GM19238 (cell line): ENCODE measurements around the gene ASIC1.

Source experiments
- DNase-seq: peaks from one replicate; pipeline ENCODE4 v3.0.0; 2011; ENCODE audit warnings: low spot score; ENCODE audit not compliant: insufficient read length

Gene ASIC1

DNA sequence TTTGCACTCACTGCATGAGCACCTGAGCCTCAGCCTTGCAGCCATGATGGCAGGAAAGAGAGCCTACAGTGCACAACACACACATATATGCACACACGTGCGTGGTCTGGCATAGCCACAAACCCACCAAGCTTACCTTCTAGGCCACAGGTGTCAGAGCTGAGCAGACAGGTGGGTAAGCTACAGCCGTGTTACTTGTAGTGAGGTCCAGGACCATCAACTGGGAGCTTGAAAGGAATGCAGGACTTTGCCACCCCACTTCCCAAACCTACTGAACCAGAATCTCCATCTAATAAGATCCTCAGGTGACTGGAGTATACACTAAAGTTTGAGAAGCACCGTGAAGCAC is 2.7 kb downstream of the ASIC1 start:
- DNase-seq = no peak

DNA sequence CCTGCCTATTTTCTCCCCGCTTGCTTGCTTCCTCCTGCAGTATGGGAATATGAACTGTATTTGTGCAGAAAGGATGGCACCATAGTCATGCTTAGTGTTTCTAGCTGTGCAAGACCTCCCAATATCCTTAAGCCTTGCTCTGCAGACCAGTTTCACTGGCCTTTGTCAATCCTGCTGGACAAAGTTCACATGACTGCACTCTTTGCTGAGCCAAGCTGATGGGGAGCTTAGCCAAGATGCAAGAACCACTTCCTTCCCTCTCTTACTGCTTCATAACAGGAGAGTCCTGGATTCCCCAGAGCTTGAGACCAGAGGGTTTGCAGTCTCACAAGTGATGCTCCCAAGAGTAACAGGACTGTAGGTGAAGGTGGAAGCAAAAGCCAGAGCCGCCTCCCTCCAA is 3.8 kb downstream of the ASIC1 start:
- DNase-seq = no peak

DNA sequence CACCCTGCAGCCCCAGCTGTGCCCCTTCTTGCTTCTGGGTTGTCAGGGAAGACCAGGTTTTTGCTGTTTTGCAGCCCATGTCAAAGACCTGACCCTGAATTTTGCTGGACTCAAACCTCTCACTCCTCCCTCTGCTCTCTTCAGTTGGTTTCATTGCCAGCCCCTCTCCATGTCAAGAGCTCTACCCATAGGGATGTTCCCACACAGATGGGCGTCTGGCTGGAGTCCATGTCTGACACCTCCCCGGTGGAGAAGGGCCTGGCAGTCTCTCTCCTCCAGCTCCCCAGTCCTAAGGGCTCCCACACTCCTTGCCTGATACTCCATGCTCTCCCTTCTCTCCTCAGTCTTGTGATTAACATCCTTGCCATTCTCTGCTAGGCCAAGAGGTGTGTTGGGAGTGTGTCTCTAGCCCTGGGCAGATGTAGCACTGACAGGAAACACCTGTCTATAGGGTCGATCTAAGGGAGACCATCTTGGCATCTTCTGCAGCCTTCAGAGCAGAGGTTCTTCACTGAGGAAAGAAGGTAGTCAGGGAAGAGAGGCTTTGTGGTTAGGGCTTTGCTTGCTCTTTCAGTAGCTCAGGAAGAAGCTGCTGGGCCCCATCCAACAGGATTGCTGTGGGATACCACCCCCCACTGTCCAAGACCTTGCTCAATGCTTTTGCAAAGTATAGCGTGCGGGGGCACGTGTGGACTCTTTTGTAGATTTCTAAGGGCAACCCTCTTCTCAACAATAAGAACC is 4.7 kb downstream of the ASIC1 start:
- DNase-seq = no peak

DNA sequence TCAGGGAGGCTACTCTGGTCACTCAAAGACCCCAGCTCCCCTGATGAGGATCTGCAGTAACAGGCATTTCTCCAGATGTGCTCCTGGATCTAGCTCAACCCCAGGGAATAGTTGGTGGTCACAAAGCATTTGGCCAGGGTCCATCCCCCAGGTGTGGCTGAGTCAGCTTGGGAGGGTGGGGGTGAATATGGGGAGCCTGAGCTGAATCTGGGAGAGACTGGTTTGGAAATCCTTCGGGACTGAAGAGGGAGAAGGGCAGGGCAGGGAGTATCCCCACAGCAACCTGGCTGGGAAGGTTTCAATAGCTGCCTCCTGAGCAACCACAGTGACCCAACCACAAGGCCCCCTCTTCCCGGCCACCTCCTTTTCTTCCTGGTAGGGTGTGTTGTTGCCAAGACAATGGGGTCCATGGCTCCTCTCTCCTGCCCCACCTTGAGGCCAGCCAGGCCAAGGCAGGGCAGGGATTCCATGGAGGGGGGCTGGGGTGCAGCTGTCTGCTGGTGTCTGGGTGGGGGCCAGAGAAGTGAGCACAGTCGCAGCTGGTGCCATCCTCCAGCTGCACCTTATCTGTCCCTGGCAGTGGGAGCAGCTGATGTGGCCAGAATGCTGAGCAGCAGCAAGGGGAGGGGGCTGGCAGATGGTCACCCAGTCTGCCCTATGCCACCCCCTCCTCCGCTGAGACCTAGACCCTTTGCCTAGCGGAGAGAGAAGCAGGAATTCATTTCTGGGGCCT is 5.5 kb downstream of the ASIC1 start:
- no peak for DNase-seq

DNA sequence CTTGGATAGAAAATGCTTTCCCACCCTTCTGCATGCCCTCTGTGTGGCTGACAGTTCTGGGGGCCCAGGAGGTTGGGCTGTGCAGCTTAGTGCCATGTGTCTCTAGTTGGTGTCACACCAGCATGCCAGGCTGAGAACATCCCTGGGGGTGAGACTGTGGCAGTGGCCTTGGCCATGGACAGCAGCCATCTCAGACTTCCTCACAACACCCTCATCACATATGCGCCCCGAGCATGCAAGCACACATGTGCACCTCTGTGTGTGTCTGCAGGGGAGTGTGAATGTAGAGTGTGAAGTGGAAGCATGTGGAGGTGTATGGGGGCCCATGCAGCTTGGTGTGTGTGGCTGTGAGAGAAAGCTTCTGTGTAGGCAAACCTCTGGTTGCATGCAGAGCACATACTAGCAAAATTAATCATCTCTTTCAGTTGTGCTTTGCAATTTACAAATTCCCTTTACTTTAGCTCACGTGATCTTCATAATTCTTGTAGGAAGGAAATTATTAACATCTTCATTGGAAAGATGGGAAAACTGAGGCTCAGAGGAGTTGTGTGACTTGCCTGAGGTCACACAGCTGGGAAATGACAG is 8.4 kb downstream of the ASIC1 start:
- DNase-seq = no peak

DNA sequence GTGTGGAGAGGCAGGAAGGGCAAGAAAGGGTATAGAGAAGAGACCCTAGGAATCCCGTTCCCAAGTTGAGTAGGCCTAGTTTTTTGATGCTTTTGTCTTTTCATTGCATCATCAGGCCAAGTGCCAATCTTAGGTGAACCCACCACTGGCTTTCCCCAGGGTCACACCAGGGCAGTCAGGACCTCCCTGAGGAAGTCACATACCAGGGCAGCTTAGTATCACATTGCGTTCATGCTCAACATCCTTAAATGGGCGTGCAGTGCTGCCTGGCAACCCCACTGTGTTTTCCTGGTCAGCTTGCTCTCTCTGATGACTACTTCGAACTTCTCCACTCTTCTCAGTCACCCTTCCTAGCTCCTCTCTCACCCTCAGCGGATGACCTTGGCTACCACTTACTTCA is 9.0 kb downstream of the ASIC1 start:
- DNase-seq = no peak

DNA sequence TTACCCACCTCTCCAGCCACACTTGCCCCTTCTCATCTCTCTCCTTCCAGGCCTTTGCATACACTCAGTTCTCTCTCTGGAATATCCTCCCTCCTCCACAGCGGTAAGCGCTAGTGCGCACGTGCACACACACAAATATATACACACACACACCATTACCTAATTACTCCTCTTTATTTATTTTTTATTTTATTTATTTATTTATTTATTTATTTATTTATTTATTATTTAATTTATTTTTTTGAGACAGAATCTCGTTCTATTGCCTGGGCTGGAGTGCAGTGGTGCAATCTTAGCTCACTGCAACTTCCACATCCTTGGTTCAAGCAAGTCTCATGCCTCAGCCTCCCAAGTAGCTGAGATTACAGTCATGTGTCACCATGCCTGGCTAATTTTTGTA is 11.7 kb downstream of the ASIC1 start:
- DNase-seq = no peak

DNA sequence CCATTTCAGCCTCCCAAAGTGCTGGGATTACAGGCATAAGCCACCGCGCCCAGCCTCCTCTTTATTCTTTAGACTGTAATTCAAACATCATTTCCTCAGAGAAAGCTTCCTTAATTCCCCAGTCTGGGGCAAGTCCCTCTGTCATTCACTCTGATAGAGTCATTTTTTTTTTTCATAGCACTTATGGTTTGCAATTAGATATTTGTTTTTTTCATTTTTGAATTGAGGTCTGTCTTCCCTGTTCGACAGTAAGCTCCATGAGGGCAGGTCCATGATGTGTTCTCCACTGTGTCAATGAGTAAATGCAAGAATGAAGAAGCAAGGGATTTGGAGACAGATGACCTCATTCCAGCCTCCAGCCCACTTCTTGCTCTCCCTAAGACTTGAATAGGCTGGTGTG is 12.1 kb downstream of the ASIC1 start:
- no peak for DNase-seq

DNA sequence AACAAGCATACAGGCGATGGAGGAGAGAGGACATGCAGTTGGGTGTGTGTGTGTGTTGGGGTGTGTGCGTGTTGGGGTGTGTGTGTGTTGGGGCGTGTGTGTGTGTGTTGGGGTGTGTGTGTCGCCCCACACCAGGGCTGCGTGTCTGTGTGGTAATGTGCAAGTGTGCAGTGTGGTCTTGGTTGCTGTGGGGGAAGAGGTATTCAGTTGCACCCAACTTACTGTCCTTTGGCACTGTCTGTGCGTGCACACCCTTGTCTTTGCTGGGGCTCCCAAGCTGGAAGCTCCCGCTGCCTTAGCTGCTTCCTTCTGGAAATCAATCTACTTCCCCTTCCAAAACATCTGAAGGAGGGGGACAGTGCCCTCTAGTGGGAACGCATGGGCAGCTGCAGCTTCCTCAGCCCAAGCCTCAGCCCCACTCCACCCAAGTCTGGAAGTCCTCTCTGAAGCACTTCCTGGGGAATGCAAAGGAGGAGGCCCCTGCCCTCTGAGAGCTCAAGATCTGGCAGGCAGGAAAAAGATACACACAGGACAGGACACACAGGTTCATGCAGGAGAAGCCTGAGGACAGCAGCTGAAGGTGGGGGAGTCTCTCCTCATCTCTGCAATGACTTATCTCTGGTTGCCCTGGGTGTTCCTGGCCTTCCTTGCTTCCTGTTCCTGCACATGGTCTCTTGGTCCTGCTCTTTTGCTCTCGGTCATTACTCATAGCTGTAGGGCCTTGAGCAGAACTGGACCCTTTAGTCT is 13.1 kb downstream of the ASIC1 start:
- peak; percentile 54 for DNase-seq

DNA sequence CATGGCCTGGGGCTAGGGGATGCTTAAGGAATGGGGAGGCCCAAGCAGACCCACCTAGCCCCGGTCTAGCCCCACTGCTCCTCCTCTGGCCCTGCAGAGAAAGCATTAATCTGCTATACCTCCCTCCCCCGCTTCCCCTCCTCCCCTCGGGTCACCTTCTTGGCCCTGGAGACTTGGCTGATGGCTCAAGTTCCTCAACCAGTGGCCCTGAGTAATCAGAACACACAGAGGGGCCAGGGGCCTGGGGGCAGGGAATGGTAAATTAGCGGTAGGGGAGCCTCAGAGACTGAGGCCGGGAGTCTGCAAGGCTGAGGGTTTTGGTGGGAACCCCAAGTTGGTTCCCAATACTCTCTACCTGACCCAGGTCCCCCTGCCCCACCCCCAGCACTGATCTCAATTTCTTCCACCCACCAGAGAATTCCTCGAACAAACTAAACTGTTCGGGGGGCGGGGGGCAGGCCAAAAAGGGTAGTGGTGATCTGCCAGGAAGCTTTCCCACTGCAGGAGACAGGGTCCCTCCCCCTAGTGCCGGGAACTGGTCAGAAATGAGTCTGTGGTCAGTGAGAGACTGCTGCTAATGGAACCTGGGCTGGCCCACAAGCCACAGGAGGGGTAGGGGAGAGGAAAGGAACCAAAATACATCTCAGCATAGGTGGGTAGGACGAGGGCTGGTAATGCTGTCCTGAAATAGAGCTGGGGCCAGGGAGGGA is 15.0 kb downstream of the ASIC1 start:
- no peak for DNase-seq

DNA sequence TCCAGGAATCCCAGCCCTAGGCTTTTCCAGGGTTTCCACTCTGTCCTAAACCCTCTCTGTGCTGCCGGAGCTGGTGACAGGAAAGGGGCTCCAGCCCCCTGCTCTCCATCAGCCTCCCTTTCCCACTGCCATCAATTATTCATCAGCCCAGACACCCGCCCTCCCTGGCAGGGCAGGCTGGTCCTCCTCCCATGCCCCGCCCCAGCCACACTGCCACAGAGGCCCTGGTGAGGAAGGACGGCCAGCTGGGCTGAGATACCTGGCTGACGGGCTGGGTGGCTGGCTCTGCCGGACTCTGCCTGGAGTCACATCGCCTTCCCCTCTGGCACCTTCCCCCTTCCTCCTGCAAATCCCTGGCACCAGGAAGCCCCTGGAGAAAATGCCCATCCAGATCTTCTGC is 15.8 kb downstream of the ASIC1 start:
- no peak for DNase-seq

DNA sequence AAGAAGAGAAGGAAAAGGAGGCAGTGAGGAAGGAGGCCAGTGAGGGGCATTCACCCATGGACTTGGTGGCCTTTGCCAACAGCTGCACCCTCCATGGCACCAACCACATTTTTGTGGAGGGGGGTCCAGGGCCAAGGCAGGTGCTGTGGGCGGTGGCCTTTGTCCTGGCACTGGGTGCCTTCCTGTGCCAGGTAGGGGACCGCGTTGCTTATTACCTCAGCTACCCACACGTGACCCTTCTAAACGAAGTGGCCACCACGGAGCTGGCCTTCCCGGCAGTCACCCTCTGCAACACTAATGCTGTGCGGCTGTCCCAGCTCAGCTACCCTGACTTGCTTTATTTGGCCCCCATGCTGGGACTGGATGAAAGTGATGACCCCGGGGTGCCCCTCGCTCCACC is 16.3 kb downstream of the ASIC1 start:
- no peak for DNase-seq

DNA sequence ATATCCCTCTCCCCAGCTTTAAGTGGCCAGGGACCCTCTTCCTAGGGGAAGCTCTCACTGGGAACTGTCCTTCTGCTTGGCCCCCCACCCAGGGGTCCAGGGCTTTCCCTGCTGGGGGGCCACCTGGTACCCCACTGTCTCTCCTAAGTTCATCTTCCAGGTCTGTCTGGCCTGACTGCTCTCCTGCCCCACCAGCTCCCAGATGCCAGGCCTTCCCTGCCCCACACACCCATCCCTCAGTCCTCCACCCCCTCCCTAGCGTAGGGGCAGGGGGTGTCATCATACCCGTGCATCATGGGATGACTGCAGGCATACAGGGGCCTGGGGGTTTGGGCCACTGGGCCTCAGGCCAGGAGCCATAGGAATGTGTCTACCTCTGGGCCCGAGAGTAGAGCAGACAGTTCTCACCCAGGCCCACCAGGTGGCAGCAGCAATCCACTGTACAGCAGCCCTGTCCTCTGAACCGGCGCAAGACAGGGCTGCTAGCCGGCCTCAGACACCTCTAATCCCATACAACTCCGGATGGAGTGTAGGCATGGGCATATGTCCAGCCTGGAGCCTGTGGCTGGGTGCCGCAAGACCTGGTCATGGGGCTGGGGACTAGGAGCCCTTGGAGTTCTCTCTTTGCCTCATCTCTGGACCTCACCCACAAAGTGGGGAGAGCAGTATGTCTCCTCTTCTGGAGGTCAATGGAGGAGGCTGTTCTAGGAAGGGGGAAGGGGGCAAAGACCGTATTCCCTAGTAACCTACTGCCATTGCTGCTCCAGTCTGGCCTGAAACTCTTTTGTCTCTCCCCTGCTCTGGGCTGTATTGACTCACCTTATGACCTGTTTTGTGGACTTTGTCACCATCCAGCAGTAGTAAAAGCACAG is 17.8 kb downstream of the ASIC1 start:
- DNase-seq = peak; percentile 86

DNA sequence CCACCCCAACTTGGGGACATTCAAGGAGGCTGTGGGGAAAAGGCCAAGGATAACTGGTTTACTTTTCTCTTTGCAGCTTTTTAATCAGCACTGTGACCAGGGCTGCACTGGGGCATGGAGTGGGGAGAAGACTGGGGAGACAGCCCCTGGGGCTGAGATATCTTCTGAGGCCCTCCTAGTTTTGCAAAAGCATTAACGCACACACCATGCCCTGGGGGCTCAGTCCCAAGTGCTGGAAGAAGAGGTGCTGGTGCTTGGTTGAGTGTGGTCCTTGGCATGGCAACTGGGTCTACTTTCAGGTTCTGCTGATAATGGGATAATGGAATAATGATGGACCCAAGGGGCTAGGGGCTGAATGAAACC is 18.4 kb downstream of the ASIC1 start:
- no peak for DNase-seq

DNA sequence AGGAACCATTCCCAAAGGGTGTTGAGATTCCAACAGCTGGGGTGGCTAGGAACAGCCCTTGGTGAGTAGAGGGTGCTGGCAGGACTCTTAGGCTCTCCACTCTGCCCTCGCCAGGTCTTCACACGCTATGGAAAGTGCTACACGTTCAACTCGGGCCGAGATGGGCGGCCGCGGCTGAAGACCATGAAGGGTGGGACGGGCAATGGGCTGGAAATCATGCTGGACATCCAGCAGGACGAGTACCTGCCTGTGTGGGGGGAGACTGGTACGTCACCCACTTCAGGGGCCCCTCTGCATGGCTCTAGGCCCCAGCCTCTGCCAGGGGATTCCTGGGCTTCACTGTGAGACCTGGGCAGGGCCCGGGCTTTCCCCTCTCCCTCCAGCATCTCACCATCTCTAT is 19.7 kb downstream of the ASIC1 start:
- DNase-seq = no peak

DNA sequence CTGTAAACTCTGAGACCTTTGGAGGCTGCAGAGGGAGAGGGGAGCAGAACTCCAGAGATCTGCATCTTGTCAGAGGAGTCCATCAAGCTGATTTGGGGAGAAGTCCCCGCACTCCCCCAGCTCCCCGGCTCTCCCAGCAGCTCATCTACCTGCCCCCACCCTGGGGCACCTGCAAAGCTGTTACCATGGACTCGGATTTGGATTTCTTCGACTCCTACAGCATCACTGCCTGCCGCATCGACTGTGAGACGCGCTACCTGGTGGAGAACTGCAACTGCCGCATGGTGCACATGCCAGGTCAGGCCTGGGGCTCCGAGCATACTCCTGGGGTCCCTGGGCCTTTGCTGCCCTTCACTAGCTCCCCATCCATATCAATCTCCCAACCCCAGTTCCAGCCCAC is 20.9 kb downstream of the ASIC1 start:
- DNase-seq = no peak

DNA sequence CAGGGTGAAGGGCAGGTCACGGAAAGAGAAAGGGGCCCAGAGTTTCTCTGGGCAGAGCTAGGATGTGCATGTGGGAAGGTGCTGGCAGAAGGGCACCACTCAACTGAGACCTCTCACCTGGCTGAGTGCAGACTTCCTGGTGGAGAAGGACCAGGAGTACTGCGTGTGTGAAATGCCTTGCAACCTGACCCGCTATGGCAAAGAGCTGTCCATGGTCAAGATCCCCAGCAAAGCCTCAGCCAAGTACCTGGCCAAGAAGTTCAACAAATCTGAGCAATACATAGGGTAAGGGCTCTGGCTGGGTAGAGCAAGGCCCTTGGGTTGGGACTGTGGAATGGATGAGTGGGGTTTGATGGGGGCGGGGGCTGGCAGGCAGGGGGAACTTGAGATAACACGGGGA is 22.4 kb downstream of the ASIC1 start:
- DNase-seq = no peak

DNA sequence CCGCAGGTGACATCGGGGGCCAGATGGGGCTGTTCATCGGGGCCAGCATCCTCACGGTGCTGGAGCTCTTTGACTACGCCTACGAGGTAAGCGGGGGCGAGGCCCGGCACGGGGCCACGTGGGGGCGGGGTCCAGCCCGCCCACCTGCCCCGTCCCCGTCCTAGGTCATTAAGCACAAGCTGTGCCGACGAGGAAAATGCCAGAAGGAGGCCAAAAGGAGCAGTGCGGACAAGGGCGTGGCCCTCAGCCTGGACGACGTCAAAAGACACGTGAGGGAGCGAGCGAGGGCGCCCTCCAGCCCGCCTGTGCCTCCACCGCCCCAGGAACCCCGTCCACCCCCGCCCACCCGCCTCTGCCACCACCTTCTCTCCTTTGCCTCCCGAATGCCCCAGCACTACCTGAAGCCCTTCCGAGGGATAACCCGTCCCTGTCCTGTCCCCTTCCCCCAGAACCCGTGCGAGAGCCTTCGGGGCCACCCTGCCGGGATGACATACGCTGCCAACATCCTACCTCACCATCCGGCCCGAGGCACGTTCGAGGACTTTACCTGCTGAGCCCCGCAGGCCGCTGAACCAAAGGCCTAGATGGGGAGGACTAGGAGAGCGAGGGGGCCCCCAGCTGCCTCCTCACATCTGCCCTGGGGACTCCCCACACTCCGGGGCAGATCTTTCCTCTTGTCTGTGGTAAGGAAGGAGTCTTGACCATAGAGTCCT is 23.9 kb downstream of the ASIC1 start:
- no peak for DNase-seq

DNA sequence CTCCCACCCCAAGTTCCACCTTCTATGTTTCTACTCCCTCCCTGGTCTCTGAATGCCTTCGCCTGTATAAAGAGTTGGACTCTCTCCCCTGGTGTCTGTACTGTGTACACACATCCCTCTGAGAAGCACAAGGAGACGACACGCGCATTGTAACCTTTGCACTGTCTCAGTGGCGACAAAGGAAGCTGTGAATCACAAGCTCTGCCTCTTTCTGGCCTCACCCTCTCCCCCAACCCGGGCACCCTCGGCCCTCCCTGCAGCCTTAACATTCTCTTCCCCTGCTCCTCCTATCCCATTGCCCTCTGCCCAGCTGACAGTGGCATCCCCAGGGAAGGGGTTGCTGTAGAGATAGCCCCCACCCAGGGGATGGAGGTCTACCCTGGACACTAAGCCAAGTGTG is 25.2 kb downstream of the ASIC1 start:
- no peak for DNase-seq

DNA sequence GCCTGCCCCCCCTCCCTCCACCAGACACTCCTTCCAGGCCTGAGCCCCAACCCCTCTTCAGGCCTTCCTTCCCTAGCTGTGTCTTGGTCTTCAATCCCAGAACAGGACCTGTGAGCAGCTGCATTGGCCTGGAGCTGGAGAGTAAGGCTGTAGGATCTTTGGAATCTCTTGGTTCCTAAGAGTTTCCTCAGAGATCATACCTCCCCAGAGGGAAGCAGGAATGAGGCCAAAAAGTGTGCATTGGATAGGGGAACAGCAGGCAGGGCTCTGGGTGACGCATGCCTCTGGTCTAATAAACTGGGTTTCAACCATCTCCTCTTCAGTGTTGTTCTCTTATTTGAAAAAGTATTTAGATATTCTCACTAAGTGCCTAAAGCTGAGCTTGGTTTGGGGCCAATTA is 25.9 kb downstream of the ASIC1 start:
- no peak for DNase-seq
